Spinal cord (tissue), 10 donors: ENCODE measurements around the gene TMEM117. TPM values are rescaled to one million over a fixed set of nuclear protein-coding genes. Genes with fewer than 3 reads are reported as not detected.
"Not testable (repeated sequence)": the region's sequence is repeated elsewhere in the genome, so short reads cannot be mapped to it uniquely, and the experiment has no call there.

Experiments used
- DNase-seq, 6 donors: peaks; one replicate each; pipeline versions ENCODE4 v3.0.0 to v3.0.0-alpha.2; 2013 to 2015; ENCODE audit warnings: low spot score in 6 of 6, low read depth in 4 of 6
- H3K27ac ChIP-seq: one replicate; pipeline ENCODE4 v1.5.1; 2013; ENCODE audit warnings: low read depth, low read length, control low read depth
- H3K27me3 ChIP-seq: one replicate; pipeline ENCODE4 v1.6.1; 2013; ENCODE audit warnings: low read length; ENCODE audit not compliant: control insufficient read depth, insufficient read depth
- H3K36me3 ChIP-seq: one replicate; pipeline ENCODE4 v1.6.1; 2013; ENCODE audit warnings: low read length; ENCODE audit not compliant: control insufficient read depth, insufficient read depth
- H3K4me1 ChIP-seq: one replicate; pipeline ENCODE4 v1.6.1; 2013; ENCODE audit warnings: low read length; ENCODE audit not compliant: control insufficient read depth, insufficient read depth
- H3K4me3 ChIP-seq: one replicate; pipeline ENCODE4 v1.5.1; 2013; ENCODE audit warnings: low read depth, low read length, control low read depth
- H3K9me3 ChIP-seq: one replicate; pipeline ENCODE4 v1.6.1; 2013; ENCODE audit warnings: low read length; ENCODE audit not compliant: control insufficient read depth, insufficient read depth
- WGBS: methylation state at CpG from one replicate; pipeline ENCODE4 v1.1.5; 2013; ENCODE audit warnings: missing lambda C conversion rate; ENCODE audit not compliant: insufficient coverage; 5-methylcytosine and 5-hydroxymethylcytosine counted together
- polyA plus RNA-seq, 2 donors: library from polyadenylated mRNA; unstranded; fragments of 120-200 nt; gene quantifications; one replicate each; pipeline ENCODE4 v1.2.1, GENCODE V29; 2013; ENCODE audit not compliant: insufficient read length in 2 of 2
- total RNA-seq, 2 donors: library from RNA; depleted of rRNA in 1 of 2; stranded (reverse); fragments of 120-200 nt in 1 of 2; fragments of >200 nt in 1 of 2; gene quantifications; one replicate each; pipeline versions ENCODE4 v1.2.3 to v1.2.4, GENCODE V29; 2013 to 2014
- donor health status: healthy.

The TMEM117 gene
- total and polyA plus RNA-seq, 4 donors: 14.7 to 52.8 (median 23.1) TPM

DNA sequence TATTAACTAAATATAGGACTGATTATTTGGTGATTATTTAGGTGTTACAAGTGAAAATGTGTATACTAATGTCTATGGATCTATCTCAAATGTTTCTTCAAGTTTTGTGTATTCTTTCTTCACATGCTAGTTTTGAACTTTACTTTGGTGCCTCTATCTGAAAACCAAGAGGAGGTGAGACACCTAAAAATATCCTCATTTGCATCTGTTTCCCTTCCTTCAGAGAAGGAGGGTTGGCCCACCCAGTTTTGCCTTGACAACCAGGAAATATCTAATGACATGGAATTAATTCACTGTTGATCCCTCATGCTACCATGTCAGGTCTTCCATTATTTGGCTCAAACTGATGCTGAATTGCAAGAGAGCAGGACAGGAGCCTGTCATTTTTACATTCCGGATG is 539.8 kb downstream of the TMEM117 start:
- no peaks in the 10 kb centered on the region for H3K4me1 ChIP-seq
- H3K27me3 ChIP-seq: no peaks in the 10 kb centered on the region
- DNase-seq: no peak
- H3K9me3 ChIP-seq: no peaks in the 10 kb centered on the region
- no CpG with 5 or more reads among the region's 1 CpG for WGBS
- no peaks in the 10 kb centered on the region for H3K36me3 ChIP-seq
- H3K4me3 ChIP-seq: no peak overlapping the region
- no peak overlapping the region for H3K27ac ChIP-seq

DNA sequence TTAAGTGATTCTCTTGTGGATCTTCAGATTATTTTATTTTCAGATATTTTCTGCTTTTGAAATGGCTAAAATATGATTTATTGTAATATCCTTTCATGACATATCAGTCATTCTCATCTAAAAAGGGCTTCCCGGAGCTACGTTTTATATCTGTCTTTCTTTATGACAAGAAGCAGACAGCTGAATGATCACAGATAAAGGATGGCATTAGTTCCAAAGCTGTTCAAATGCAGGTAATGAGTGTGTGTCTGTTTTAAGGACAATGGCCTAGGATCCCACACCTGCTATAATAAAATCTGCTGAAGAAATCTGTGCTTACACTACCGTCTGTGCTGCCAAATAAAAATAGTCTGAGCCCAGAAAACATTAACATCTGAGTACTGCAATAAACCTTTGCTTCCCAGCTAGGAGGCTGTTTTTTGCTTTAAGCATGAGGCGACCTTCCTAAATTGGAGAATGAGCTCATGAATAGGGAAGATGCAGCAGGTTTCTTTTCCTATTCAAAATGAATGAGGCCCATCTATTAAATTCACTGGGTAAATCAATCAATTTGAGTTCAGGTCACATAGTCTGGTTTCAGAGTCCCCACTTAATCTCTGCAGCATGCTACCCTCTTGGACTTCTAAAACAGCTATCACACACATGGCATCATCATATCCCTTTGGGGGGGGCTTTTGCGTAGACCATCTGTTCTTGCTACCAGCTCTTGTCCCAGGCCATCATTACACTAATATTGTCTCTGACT is 541.7 kb downstream of the TMEM117 start:
- Histone ChIP-seq H3K27ac (no peak overlapping the region), H3K27me3 (no peaks in the 10 kb centered on the region), H3K4me1 (peaks cover 3% of the 10 kb centered on the region), H3K9me3 (no peaks in the 10 kb centered on the region), H3K4me3 (no peak overlapping the region), H3K36me3 (no peaks in the 10 kb centered on the region)
- peak in 2 of 6 donors; percentile 62 to 65 for DNase-seq
- WGBS: no CpG with 5 or more reads among the region's 5 CpGs

DNA sequence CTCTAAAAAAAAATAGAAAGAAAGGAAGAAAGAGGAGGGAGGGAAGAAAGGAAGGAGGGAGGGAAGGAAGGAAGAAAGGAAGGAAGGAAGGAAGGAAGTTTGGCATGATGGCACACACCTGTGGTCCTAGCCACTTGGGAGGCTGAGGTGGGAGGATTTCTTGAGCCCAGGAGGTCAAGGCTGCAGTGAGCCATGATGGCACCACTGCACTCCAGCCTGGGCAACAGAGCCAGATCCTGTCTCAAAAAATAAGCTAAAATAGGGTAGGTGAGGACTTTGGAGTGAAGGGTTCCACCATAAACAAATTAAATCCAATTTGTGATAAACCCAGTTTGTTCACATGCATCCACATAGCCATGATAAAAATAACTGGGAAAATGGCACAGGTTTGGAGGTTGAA is 543.2 kb downstream of the TMEM117 start:
- not testable (repeated sequence) for H3K4me3 ChIP-seq, H3K9me3 ChIP-seq, H3K27ac ChIP-seq, H3K27me3 ChIP-seq, DNase-seq, H3K4me1 ChIP-seq, H3K36me3 ChIP-seq

DNA sequence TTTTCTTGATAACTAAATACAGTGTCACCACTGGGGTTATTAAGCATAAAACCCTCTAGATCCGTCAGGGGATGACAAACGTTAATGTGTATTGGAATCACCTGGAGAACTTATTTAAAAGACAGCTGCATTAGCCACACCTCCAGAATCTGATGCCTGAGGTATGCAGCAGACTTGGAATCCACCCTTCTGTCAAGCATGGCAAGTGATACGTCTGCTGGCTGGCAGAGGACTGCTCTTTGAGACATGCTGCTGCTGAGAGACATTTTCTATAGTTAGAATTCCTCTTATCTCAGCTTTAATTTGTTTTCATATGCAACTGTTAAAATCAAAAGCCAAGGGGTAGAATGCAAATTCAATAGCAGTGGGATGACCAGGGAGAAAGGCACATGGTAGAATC is 544.0 kb downstream of the TMEM117 start:
- no peak overlapping the region for H3K27ac ChIP-seq

DNA sequence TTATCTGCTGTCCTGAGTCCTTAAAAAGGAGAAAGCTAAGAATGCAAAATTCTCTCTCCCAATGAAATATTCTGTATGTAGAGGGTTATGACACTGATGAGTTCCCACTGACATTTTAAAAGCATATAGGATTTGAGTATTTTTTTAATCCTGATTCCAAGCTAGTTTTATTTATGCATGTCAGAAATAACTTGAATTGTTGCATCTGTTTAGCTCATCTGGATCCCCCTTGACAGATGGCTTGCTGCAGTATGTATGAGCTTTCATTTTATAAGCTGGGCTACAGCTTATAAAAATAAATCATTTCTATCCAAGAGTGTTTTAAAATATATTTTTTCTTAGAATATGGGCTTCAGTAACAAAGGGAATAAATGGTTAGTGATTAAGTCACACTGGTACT is 545.0 kb downstream of the TMEM117 start:
- Histone ChIP-seq H3K9me3 (no peaks in the 10 kb centered on the region), H3K4me1 (peaks cover 3% of the 10 kb centered on the region), H3K27me3 (no peaks in the 10 kb centered on the region), H3K4me3 (no peak overlapping the region), H3K27ac (no peak overlapping the region), H3K36me3 (no peaks in the 10 kb centered on the region)
- DNase-seq: peak in 1 of 6 donors; percentile 49

More for the DNA sequence above, 544.0 kb downstream of the TMEM117 start:
- DNase-seq: peak in 1 of 6 donors; percentile 47
- Histone ChIP-seq H3K9me3 (no peaks in the 10 kb centered on the region), H3K36me3 (no peaks in the 10 kb centered on the region), H3K4me3 (no peak overlapping the region), H3K4me1 (peaks cover 3% of the 10 kb centered on the region), H3K27me3 (no peaks in the 10 kb centered on the region)
- WGBS: no CpG with 5 or more reads among the region's 3 CpGs

DNA sequence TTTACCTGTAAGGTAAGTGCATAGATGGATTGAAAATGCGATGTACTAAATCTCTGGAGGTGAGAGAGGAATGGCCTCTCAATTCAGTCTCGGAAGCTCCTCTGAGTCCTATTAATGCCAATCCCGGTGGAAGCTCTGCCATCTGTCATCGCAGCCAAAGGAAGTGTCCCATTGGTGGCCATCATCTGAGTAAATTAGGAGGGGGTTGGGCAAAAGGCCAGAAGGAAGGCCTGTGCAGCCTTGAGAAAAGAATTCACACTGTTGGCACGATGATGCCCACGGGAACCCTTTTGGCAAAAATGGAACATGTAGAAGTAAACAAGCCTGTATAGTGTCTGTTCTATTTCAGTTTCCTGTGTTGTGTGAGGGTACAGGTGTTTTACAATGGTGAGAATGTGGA is 545.5 kb downstream of the TMEM117 start:
- 56% methylated on average over 6 of the region's 6 CpGs for WGBS
- no peak overlapping the region for H3K27ac ChIP-seq
- peak in 2 of 6 donors; percentile 42 to 85 for DNase-seq
- H3K4me3 ChIP-seq: no peak overlapping the region
- H3K9me3 ChIP-seq: no peaks in the 10 kb centered on the region
- H3K27me3 ChIP-seq: no peaks in the 10 kb centered on the region
- no peaks in the 10 kb centered on the region for H3K36me3 ChIP-seq
- H3K4me1 ChIP-seq: peaks cover 3% of the 10 kb centered on the region

DNA sequence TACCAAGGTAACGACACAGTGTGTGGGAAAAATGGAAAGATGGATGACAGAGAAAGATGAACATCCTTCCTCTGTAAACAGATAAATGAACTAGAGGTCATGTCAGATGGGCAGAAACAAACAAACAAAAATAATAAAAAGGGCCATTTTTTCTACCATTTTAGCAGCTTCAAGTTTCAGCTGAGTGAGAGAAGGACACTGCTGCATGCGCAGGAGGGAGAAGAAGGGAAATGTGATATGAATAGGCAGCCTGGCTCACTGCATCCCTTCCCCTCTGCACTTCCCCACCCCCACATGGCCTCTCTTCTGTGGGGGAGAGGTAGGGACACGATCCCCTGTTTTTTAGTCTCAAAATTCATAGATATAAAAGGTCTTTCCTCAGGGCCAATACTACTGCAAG is 548.3 kb downstream of the TMEM117 start:
- no peaks in the 10 kb centered on the region for H3K27me3 ChIP-seq
- H3K36me3 ChIP-seq: no peaks in the 10 kb centered on the region
- DNase-seq: no peak
- no peak overlapping the region for H3K27ac ChIP-seq
- H3K4me3 ChIP-seq: no peak overlapping the region
- no peaks in the 10 kb centered on the region for H3K9me3 ChIP-seq
- H3K4me1 ChIP-seq: peaks cover 3% of the 10 kb centered on the region
- no CpG with 5 or more reads among the region's 3 CpGs for WGBS

DNA sequence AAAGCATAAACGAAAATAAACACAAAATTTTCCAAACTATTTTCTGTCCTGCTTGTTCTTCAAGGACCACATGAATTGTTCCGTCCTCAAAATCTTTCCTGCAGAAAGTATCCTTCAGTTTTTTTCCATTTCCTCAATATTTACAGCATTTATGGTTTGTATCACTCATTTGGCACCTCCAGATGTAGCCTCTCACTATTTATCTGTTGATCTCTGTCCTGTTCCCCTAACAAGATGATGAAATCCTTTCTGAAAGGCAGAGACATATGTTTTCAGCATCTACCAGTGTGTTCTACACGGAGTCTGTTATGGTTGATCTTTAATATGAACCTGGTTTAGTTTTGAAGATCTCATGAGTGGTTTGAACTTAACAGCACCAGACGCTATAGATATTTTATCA is 550.1 kb downstream of the TMEM117 start:
- H3K27ac ChIP-seq: no peak overlapping the region
- no peaks in the 10 kb centered on the region for H3K9me3 ChIP-seq
- peaks cover 3% of the 10 kb centered on the region for H3K4me1 ChIP-seq
- no peak overlapping the region for H3K4me3 ChIP-seq
- DNase-seq: no peak
- no peaks in the 10 kb centered on the region for H3K27me3 ChIP-seq
- H3K36me3 ChIP-seq: no peaks in the 10 kb centered on the region
- WGBS: 85% methylated on average over 2 of the region's 4 CpGs

DNA sequence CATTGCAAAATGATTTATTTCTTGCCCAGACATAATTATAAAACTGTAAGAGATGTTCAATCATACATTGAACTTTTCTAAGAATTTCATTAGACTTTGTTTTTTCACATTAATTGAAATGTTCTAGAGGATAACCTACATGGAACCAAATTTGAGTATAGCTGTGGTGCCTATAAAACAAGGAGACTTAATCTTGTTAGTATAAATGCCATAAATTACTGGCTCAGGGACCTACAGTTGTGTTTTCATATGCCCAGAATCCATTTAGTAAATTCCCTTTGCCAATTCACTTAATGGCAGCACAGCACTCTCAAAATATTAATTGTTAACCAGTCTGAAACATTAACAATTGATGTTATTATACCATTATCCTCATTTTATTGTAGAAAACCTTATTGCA is 551.7 kb downstream of the TMEM117 start:
- H3K36me3 ChIP-seq: no peaks in the 10 kb centered on the region
- DNase-seq: peak in 1 of 6 donors; percentile 71
- no peak overlapping the region for H3K27ac ChIP-seq
- H3K9me3 ChIP-seq: no peaks in the 10 kb centered on the region
- H3K27me3 ChIP-seq: no peaks in the 10 kb centered on the region
- no peak overlapping the region for H3K4me3 ChIP-seq
- no peaks in the 10 kb centered on the region for H3K4me1 ChIP-seq

DNA sequence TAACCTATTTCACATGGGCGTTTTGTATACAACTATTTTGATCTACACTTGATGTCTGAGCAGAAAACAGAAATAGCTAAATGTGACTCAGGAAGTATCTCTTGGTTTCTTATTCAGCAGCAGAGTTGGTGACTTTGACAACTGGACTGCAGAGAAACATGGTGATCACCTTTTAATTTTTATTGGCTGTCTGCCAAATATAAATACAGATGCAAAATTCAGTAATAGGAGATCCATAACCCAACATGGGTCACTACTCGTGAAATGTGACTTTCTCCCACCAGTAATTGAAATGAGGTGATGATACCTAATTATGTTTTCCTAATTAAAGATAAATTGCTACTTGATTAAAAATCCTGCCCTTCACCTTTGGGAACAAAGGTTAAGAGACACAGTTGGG is 553.2 kb downstream of the TMEM117 start:
- Histone ChIP-seq H3K36me3 (no peaks in the 10 kb centered on the region), H3K4me1 (no peaks in the 10 kb centered on the region), H3K4me3 (no peak overlapping the region), H3K27ac (no peak overlapping the region), H3K9me3 (no peaks in the 10 kb centered on the region), H3K27me3 (no peaks in the 10 kb centered on the region)
- DNase-seq: no peak
- no CpG with 5 or more reads among the region's 2 CpGs for WGBS
